WTC11 (cell line): ENCODE results near the gene TAF1B. TPM values are rescaled to one million over a fixed set of nuclear protein-coding genes. Genes with fewer than 3 reads are reported as not detected.

Experiments
- ATAC-seq: fragments of 200-7000 bp; cut with Tn5 transposase; 2 replicates; pipeline ENCODE4 v1.10.0; 2021; ENCODE audit warnings: mild to moderate bottlenecking, moderate library complexity
- CTCF ChIA-PET: fragments of 300-600 bp; sonication (Branson Sonifier 250); formaldehyde crosslinking; loops from one replicate; lab custom pipeline; 2021; ENCODE audit warnings: antibody characterized with exemption; lab: Charles Lee
- POLR2A ChIA-PET: fragments of 350-600 bp; sonication (Branson Sonifier 250); formaldehyde crosslinking; loops from one replicate; lab custom pipeline; 2021; ENCODE audit warnings: antibody characterized with exemption; lab: Charles Lee
- DNase-seq: peaks from one replicate; pipeline ENCODE4 v3.0.0; 2021; ENCODE audit warnings: low spot score
- H3K27ac Mint-ChIP-seq: 2 replicates; pipeline ENCODE4 v1.8.0; 2021; ENCODE audit warnings: mixed read lengths
- H3K27me3 Mint-ChIP-seq: 2 replicates; pipeline ENCODE4 v1.8.0; 2021; ENCODE audit warnings: low read depth, mild to moderate bottlenecking, moderate library complexity, mixed read lengths
- H3K36me3 Mint-ChIP-seq: 2 replicates; pipeline ENCODE4 v1.8.0; 2021; ENCODE audit warnings: mixed read lengths
- H3K4me1 Mint-ChIP-seq: 2 replicates; pipeline ENCODE4 v1.8.0; 2022; ENCODE audit warnings: mixed read lengths
- H3K4me3 Mint-ChIP-seq: 2 replicates; pipeline ENCODE4 v1.8.0; 2021; ENCODE audit warnings: mild to moderate bottlenecking, moderate library complexity, mixed read lengths
- H3K9me3 Mint-ChIP-seq: 2 replicates; pipeline ENCODE4 v1.8.0; 2021; ENCODE audit warnings: mixed read lengths
- JUN ChIP-seq: sonication (generic); formaldehyde crosslinking; IDR thresholded peaks from 2 replicates; pipeline ENCODE4 v1.8.0; 2023; ENCODE audit warnings: mild to moderate bottlenecking, missing genetic modification reagents
- KAT7 ChIP-seq: sonication (generic); formaldehyde crosslinking; IDR thresholded peaks from 2 replicates; pipeline ENCODE4 v1.8.1; 2023; ENCODE audit warnings: missing genetic modification reagents, mild to moderate bottlenecking, borderline replicate concordance
- TEAD1 ChIP-seq: sonication (generic); formaldehyde crosslinking; IDR thresholded peaks from 2 replicates; pipeline ENCODE4 v1.8.0; 2022; ENCODE audit warnings: mild to moderate bottlenecking, missing genetic modification reagents
- ZBTB43 ChIP-seq: sonication (generic); formaldehyde crosslinking; IDR thresholded peaks from 2 replicates; pipeline ENCODE4 v1.8.1; 2023; ENCODE audit warnings: mild to moderate bottlenecking, missing genetic modification reagents
- ZNF219 ChIP-seq: sonication (generic); formaldehyde crosslinking; IDR thresholded peaks from 2 replicates; pipeline ENCODE4 v1.8.0; 2023; ENCODE audit warnings: missing genetic modification reagents, mild to moderate bottlenecking, borderline replicate concordance
- total RNA-seq: library from RNA; stranded (reverse); gene quantifications from 3 replicates; pipeline ENCODE4 v1.2.3, GENCODE V29; 2021
- TF ChIP-seq, protein P1 (sequence below): sonication (generic); formaldehyde crosslinking; conservative IDR thresholded peaks from 2 replicates; pipeline ENCODE4 v1.8.1; 2022; ENCODE audit warnings: mild to moderate bottlenecking, missing genetic modification reagents

The TAF1B gene
- total RNA-seq, 1 experiment from 2014 or later = 28.8 TPM

GRCh38 chr2:9982891-9983290 is 139.6 kb downstream of the TAF1B start (continued):
- no peak for TF ChIP-seq JUN (CRISPR knock-in tag)
- no peak for TF ChIP-seq ZNF219

DNA sequence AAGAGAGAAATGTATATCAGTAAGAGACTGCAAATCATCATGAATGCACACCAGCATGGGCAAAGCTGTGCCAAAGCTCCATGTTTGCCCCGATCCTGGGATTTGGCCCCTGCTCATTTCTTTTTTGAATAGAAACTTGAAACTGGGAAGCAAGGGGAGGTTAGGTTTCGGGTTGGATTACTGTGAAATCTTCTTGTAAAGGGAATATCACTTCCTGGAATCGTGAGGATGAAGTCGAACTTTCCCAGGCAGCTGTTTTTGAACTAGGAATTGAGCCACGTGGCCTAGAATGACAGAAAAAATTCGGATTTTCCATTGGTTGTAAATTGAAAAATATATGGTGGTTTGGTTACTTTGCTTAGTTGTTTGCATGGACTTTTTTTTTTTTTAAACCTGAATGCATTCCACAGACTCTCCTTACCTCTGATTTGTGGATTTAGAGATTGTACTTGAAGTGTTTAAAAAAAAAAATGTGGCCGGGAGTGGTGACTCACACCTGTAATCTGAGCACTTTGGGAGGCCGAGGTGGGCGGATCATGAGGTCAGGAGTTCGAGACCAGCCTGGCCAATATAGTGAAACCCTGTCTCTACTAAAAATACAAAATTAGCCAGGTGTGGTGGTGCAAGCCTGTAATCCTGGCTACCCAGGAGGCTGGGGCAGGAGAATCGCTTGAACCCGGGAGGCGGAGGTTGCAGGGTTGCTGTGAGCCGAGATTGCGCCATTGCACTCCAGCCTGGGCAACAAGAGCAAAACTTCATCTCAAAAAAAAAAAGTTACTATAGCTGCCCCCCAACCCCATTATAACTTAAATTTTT is 140.3 kb downstream of the TAF1B start:
- ATAC-seq = no peak
- POLR2A ChIA-PET = interaction anchor here (0.8 kb wide), 1 partner anchor 141 kb away, joined by 4 read pairs; the partner anchor contains the start of gene TAF1B

More for the DNA sequence above, 140.3 kb downstream of the TAF1B start:
- H3K27ac Mint-ChIP-seq = no peak overlapping the region
- no peaks in the 10 kb centered on the region for H3K36me3 Mint-ChIP-seq
- no peaks in the 10 kb centered on the region for H3K27me3 Mint-ChIP-seq
- no peaks in the 10 kb centered on the region for H3K9me3 Mint-ChIP-seq
- H3K4me3 Mint-ChIP-seq = no peak overlapping the region
- H3K4me1 Mint-ChIP-seq = no peaks in the 10 kb centered on the region
- CTCF ChIA-PET = interaction anchor here (0.5 to 4.3 kb wide), 58 partner anchors 7 to 656 kb away, joined by 3 to 50 read pairs (median 5); partner anchors contain the start of genes CYS1, KLF11 and TAF1B
- TF ChIP-seq KAT7 (CRISPR knock-in tag) = no peak
- TF ChIP-seq, protein P1, sequence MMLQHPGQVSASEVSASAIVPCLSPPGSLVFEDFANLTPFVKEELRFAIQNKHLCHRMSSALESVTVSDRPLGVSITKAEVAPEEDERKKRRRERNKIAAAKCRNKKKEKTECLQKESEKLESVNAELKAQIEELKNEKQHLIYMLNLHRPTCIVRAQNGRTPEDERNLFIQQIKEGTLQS (CRISPR knock-in tag) = no peak
- TF ChIP-seq TEAD1 (CRISPR knock-in tag) = no peak
- no peak for TF ChIP-seq ZBTB43 (CRISPR knock-in tag)
- no peak for DNase-seq

Other genes with a start within 250 kb of the TAF1B start
- 394 to 395 TPM (median 395 TPM) in 3 replicates for gene YWHAQ, start 212.5 kb upstream of the TAF1B start, total RNA-seq
- 2.7 to 5.0 TPM (median 4.7 TPM) in 3 replicates for gene GRHL1, start 108.2 kb downstream of the TAF1B start, total RNA-seq
- 8.8 to 14.4 TPM (median 13.7 TPM) in 3 replicates for gene KLF11, start 200.1 kb downstream of the TAF1B start, total RNA-seq
- 0.85 to 1.2 TPM (median 1.1 TPM) in 3 replicates for gene CYS1, start 236.9 kb downstream of the TAF1B start, total RNA-seq